Measurements from ENCODE around the gene MORN2.
"Not testable (repeated sequence)": the region's sequence is repeated elsewhere in the genome, so short reads cannot be mapped to it uniquely, and the experiment has no call there.

The MORN2 gene

DNA sequence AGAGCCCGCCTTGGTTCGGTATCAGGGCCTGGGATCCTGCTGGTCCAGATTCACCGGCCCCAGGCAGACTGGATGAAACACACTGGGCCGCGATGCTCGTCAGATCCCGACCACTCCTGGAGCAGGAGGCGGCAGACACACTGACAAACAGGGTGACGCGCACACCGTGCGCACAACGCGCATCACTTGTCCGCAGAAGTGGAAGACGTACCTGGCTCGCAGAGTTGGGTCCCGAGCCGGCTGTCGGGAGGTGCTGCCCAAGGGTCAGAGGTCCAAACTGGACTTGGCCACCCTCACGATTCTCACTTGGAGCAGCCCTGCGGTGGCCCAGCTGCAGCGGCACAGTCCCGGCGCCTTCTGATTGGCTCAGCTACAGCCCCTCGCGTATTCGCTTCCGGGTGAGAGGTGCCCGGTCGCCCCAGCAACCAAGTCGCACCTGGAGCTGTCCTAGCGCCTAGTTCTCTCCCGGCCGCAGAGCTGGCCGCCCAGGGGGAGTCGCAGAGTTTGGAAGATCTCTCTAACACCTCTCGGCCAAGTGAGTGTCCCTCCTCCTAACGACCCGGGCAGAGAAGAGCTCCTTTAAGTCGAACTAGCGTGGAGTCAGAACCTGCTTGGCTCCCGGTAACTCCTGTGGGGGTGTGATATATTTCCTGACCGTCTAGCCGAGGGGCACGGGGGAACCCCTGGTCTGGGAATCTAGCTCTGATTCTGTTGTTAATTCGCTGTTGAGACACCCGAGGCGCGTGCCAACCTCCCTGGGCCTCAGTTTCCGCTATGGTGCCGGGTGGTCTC, at the start of gene MORN2, which contains the start of gene DHX57:
Gene MORN2 (plus strand): TSS at position 401 of the 792 bp plus-strand sequence.
Gene DHX57 (minus strand): TSS at position 359 of the 792 bp plus-strand sequence. CDS start 7,529 bp downstream, outside the sequence.
- DNase-seq (ENCODE audit: extremely low read depth in 1 of 2, low read depth in 1 of 2) = peak; percentile 62 to 76

DNA sequence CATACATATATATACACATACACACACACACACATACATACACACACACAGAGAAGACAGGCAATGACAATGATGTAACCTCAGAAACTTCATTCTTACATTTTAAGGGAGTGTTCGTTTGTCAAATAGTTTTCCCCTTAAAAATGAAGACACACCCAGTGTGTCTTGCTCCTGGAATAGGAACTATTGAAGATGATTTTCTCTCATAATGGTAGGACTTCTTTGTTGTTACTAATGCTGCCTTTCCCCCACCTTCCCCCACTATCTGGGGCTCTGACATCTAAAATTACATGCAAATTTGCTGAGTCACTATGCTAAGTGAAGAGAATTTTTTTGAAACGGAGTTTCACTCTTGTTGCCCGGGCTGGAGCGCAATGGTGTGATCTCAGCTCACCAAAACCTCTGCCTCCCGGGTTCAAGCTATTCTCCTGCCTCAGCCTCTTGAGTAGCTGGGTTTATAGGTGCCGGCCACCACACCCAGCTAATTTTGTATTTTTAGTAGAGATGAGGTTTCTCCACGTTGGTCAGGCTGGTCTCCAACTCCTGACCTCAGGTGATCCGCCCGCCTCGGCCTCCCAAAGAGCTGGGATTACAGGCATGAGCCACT, 48.1 kb upstream of the MORN2 start:
- DNase-seq (ENCODE audit: extremely low read depth in 1 of 2, low read depth in 1 of 2) = not testable (repeated sequence)

DNA sequence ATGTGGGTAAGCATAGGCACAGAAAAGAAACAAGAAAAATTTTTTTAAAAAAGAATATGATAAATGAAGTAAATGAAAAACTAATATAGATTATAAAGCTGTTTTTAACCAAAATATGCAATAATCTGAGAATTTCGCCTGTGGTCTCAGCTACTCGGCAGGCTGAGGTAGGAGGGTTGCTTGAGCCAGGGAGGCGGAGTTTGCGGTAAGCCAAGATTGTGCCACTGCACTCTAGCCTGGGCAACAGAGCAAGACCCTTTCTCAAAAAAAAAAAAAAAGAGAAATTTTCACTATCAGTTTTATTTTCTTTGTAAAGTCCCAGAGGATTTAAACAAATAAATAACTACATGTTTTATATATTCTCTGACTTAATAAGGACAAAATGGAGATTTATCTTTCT, 47.3 kb upstream of the MORN2 start:
- no peak for DNase-seq (ENCODE audit: extremely low read depth in 1 of 2, low read depth in 1 of 2)

DNA sequence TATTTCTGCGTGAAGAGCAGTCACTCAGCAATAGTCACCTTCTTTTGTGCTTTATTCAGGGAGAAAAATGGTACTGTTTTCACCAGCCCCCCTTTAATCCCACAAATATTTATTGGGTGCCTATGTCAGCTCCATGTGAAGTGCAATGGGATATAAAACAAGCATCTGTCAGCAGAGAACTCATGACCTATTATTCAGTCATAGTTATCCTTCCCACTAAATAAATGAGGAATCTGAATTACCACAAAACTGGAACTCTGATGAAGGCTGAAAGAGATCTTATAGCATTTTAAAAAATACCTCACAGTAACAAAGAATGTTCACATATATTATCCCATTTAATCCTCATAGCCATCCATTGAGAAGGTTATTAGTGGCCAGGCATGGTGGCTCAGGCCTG, 45.8 kb upstream of the MORN2 start:
- no peak for DNase-seq (ENCODE audit: extremely low read depth in 1 of 2, low read depth in 1 of 2)

DNA sequence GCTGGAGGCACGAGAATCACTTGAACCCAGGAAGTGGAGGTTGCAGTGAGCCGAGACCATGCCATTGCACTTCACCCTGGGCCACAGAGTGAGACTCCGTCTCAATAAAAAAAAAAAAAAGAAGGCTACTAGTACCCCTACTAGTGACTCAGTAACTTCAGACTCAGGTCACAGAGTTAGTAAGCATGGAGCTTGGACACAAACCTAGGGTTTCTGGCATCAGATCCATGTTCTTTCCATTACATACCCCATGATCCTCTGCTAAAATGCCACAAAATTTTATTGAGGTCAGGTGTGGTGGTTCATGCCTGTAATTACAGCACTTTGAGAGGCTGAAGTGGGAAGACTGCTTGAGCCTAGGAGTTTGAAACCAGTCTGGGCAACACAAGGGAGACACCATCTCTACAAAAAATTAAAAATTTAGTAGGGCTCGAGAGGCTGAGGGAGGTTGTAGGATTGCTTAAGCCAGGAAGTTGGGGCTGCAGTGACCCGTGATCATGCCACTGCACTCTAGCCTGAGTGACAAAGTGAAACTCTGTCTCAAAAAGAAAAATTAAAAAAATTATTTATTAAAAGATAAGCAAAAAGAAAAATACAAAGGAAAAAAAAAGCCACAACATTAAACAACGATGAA, 45.1 kb upstream of the MORN2 start:
- no peak for DNase-seq (ENCODE audit: extremely low read depth in 1 of 2, low read depth in 1 of 2)

DNA sequence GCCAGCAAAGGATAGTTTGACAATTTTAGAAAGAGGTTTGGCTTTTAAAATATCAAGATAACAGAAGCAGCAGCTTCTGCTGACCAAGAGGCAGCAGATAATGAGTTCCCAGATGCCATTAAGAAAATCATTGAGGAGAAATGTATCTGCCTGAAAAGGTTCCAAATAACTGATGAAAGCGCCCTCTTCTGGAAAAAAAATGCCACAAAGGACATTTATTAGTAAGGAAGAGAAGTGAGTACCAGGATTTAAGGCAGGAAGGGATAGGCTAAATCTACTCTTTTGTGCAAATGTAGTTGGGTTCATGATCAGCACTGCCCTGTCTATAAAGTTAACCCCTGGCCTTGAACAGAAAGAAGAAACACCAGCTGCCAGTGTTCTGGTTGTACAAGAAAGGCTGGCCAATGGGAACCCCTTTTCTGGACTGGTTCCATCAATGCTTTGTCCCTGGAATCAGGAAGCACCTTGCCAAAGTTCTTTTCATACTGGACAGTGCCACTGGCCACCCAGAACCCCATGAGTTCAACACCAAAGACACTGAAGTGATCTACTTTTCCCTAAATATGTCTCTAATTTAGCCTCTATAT, 40.7 kb upstream of the MORN2 start:
- no peak for DNase-seq (ENCODE audit: extremely low read depth in 1 of 2, low read depth in 1 of 2)

DNA sequence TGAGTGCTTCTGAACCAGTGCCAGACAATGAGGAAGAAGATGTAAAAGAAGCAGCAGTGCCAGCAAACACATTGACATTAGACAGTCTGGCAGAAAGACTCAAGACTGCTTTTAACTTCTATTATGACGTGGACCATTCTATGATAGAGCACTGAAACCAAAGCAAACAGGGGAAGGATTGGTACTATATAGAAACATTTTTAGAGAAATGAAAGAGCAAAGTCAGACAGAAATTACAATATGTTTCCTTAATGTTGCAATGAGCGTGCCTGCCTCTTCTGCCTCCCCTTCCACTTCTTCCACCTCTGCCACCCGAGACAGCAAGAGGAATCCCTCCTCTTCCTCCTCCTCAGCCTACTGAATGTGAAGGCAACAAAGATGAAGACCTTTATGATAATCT, 39.8 kb upstream of the MORN2 start:
- no peak for DNase-seq (ENCODE audit: extremely low read depth in 1 of 2, low read depth in 1 of 2)

DNA sequence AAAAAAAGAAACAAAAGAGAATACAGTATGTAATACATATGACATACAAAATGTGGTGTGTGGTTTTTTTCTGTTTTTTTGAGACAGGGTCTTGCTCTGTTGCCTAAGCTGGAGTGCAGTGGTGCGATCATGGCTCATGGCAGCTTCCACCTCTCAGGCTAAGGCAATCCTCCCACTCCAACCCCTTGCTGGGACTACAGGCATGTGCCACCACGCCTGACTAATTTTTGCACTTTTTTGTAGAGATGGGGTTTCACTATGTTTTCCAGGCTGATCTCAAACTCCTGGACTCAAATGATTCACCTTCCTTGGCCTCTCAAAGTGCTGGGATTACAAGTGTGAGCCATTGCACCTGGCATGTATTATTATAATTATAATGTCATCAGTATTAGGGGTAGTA, 39.0 kb upstream of the MORN2 start:
- DNase-seq (ENCODE audit: extremely low read depth in 1 of 2, low read depth in 1 of 2) = no peak

DNA sequence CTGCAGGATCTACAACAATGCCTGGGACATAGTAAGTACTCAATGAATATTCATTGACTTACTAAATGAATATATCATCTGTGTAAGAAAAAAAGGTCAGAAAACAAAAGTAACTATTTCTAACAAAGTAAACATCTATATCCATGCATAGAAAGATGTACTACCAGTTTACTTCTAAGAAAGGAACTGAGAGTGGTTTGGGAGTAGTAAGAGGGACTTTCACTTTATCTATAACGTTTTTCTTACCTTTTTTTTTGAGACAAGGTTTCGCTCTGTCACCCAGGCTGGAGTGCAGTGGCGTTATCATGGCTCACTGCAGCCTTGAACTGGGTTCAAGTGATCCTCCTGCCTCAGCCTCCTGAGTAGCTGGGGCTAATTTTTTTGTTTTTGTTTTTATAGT, 25.7 kb upstream of the MORN2 start:
- no peak for DNase-seq (ENCODE audit: extremely low read depth in 1 of 2, low read depth in 1 of 2)

DNA sequence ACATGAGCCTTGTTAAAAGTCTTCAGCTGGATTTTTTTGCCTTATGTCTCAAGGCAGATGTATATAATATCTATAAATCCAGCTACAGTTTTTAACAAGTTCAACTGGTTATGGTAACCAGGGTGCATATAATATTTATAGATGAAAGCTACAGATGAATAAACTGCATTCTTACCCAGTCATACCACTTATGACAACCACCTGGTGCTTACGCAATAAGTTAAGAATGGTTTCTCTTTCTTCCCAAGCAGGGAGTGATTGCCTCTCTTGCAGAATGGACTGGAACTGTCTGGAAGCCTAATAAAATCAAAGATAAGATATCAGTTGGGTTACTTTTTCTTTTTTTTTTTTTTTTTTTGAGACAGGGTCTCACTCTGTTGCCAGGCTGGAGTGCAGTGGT, 19.6 kb upstream of the MORN2 start:
- no peak for DNase-seq (ENCODE audit: extremely low read depth in 1 of 2, low read depth in 1 of 2)

DNA sequence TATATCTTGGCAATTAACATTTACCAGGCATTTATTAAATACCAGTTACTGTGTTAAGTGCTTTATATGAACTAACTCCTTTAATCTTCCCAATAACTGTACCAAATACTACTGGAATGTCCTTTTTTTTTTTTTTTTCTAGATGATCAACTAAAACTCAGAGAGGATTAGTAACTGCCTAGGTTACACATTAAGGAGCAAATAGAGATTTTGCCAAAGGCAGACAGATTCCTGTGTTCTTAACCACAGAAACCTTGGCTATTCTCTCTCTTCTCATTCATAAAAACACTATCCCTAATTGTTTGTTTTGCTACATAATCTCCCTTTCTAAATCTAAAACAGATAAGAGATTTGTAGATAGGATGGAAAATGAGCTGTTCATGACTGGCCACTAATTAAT, 13.3 kb upstream of the MORN2 start:
- DNase-seq (ENCODE audit: extremely low read depth in 1 of 2, low read depth in 1 of 2) = no peak

DNA sequence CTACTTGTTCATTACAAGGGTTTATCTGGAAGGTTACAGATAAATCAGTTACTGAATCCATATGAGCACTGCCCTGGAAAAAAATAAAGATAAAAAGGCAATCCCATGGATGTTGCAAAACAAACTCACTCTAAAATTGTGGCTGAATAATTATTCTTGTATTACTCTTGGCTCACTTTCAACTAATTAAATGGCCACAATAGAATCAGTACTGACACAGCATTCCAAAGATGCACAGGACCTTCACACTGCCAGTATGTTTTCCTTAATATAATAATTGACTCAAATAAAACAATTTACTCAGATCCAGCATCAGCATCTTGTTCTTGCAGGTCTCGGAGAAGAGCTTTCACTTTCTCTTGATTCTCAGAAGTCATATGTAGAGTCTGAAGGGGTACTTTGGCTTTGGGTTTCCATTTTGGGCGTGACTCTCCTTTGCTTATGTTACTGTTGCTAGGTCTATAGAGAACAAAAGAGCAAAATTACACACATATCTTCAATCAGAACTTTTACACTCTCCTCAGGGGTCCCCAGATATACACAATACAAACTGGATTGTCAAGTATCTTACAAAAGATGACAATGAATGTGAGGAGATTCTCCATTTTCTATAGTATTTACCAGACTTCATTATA, 12.6 kb upstream of the MORN2 start:
- DNase-seq (ENCODE audit: extremely low read depth in 1 of 2, low read depth in 1 of 2) = no peak

DNA sequence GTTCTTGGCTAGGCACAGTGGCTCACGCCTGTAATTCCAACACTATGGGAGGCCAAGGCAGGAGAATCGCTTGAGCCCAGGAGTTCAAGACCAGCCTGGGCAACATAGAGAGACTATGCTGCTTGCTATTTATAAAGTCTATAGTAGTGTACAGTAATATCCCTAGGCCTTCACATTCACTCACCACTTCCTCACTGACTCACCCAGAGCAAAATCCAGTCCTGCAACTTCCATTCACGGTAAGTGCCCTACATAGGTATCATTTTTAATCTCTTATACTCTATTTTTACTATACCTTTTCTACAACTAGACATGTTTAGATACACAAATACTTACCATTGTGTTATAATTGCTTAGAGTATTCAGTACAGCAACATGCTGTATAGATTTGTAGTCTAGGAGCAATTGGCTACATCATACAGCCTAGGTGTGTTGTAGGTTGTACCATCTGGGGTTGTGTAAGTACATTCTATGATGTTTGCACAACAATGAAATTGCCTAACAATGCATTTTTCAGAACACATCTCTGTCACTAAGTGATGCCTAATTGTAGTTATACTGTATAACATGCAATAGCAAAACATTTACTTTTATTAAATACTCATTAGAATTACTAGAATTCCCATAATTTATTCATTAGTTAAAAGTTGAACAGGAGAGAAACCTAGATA, 8.9 kb upstream of the MORN2 start:
- DNase-seq (ENCODE audit: extremely low read depth in 1 of 2, low read depth in 1 of 2) = no peak

DNA sequence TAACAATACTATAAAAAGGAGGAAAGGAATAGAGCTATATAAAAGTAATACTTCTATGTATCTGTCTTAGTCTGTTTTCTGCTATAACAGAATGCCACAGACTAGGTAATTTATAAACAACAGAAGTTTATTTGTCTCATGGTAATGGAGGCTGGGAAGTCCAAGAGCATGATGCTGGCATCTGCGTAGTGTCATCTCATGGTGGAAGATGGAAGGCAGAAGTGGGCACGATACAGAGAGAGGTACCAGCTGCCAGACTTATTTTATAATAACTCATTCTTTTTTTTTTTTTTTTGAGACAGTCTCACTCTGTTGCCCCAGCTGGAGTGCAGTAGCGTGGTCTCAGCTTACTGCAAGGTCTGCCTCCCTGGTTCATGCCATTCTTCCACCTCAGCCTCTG, 4.3 kb upstream of the MORN2 start:
- DNase-seq (ENCODE audit: extremely low read depth in 1 of 2, low read depth in 1 of 2) = no peak

DNA sequence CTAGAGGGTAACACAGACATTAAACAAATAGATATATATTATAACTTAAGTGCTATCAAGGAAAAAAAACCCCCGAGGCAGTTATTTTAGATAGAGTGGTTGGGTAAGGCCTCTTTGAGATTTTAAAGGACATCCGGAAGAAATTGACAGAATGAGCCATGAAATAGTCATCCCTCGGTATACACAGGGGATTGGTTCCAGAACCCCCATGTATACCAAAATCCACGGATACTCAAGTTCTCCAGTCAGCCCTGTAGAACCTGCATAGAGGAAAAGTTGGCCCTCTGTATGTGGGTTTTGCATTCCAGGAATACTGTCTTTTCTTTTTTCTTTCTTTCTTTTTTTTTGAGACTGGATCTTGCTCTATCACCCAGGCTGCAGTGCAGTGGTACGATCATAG, 2.0 kb upstream of the MORN2 start:
- no peak for DNase-seq (ENCODE audit: extremely low read depth in 1 of 2, low read depth in 1 of 2)

DNA sequence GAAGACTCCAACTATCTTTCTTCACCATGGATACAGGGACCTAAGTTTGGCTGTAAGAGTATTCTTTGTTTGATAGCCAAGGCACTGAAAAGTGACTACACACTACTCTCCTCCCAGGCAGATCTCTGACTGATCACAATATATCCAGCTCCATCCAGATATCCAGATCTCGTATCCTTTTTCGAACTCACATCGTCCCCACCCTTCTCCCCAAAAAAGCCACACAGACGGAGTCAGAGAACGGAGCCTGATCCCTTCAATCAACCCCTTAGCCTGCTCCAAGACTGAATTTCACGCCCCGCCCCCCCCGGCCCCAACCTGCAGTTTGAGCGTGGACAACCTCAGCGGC, 575 bp upstream of the MORN2 start:
- DNase-seq (ENCODE audit: extremely low read depth in 1 of 2, low read depth in 1 of 2) = no peak

DNA sequence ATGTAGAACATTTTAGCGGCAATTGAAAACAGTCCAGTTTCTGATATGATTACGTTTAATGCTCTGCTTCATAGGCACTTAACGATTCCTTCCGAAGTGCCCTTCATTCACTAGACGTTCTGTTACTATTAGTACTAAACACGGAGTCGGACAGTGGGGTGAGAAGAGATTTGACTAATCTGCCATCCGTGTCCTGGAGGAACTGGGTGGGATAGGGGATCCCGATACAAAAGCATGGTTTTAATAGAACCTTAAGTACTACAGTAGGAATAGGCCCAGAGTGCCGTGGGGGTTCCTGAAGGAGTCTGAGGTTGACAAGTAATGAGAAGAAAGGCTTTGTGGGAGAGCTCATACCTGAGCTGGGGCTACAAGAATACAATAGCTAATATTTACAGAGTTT, 631 bp downstream of the MORN2 start:
- DNase-seq (ENCODE audit: extremely low read depth in 1 of 2, low read depth in 1 of 2) = no peak

DNA sequence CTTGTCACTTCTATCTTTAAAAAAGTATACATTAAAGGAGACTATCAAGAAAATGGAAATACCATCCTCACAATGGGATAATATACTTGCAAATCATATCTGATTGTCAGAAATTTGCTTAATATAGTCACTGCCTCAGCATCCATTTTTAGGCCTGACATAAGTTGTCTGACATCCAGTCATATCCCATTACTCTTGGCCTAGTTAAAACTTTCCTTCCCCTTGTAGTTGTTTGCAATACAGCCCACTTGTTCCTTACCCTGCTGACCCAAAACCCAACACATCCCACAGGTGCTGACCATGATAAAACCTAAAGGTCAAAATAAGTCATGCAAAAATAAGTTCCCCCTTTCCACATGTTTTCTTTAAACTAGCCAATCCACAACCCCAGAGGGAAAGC, 10.3 kb downstream of the MORN2 start:
- no peak for DNase-seq (ENCODE audit: extremely low read depth in 1 of 2, low read depth in 1 of 2)

DNA sequence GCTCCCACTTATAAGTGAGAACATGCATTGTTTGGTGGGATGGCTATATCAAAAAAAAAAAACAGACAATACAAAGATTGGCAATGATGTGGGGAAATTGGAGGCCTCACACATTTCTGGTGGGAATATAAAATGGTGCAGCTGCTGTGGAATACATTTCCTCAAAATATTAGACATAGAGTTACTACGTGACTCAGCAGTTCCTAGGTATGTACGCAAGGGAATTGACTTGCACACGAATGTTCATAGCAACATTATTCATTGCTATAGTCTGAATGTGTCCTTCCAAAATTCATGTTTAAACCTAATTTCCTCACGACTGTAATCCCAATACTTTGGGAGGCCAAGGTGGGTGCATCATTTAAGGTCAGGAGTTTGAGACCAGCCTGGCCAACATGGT, 11.6 kb downstream of the MORN2 start:
- DNase-seq (ENCODE audit: extremely low read depth in 1 of 2, low read depth in 1 of 2) = no peak

DNA sequence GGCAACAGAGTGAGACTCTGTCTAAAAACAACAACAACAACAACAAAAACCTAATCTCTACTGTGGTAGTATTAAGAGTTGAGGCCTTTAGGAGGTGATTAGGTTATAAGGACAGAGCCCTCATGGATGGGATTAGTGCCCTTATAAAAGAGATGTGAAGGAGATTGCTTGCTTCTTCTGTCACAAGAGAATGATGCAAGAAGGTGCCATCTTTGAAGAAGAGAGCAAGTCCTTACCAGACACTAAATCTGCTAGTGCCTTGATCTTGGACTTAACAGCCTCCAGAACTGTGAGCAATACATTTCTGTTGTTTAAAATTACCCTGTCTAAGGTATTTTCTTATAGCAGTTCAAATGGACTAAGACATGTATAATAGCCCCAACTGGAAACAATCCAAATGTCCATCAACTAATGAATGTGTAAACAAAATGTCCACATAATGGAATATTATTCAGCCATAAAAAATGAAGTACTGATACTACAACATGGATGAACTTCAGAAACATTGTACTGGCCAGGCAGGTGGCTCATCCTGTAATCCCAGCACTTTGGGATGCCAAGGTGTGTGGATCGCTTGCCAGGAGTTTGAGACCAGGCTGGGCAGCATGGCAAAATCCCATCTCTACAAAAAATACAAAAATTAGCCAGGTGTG, 12.3 kb downstream of the MORN2 start:
- no peak for DNase-seq (ENCODE audit: extremely low read depth in 1 of 2, low read depth in 1 of 2)
